Muscle layer of colon (tissue), 2 donors: ENCODE data around the gene WFS1.
A peak's percentile ranks its signal among the peaks of the same experiment; 100 is the strongest.

Experiments
- H3K27ac ChIP-seq: one replicate; pipeline ENCODE4 v1.7.0; 2013; ENCODE audit warnings: low read depth, mild to moderate bottlenecking, low read length, moderate library complexity
- H3K27me3 ChIP-seq, 2 donors: one replicate each; pipeline ENCODE4 v1.7.0; 2013; ENCODE audit warnings: low read length in 2 of 2, mild to moderate bottlenecking in 2 of 2; ENCODE audit not compliant: insufficient read depth in 2 of 2, control insufficient read depth in 1 of 2
- H3K36me3 ChIP-seq: one replicate; pipeline ENCODE4 v1.7.0; 2013; ENCODE audit warnings: mild to moderate bottlenecking, low read length; ENCODE audit not compliant: insufficient read depth
- H3K4me1 ChIP-seq: one replicate; pipeline ENCODE4 v1.7.0; 2013; ENCODE audit warnings: mild to moderate bottlenecking, low read length; ENCODE audit not compliant: insufficient read depth
- H3K4me3 ChIP-seq, 2 donors: one replicate each; pipeline ENCODE4 v1.7.0; 2013; ENCODE audit warnings: low read length in 2 of 2, low read depth in 1 of 2, mild to moderate bottlenecking in 1 of 2, moderate library complexity in 1 of 2
- H3K9ac ChIP-seq: one replicate; pipeline ENCODE4 v1.7.0; 2013; ENCODE audit warnings: low read length
- H3K9me3 ChIP-seq: one replicate; pipeline ENCODE4 v1.7.0; 2013; ENCODE audit warnings: mild to moderate bottlenecking, low read length
- donor health status: abdominal sarcoma.
- donor health status: Adenocarcinoma of cecum.

The WFS1 gene

GRCh38 chr4:6277139-6277802 is 7.6 kb downstream of the WFS1 start:
- H3K4me1 ChIP-seq, result peaks cover 59% of the 10 kb centered on the region
- H3K27ac ChIP-seq, result peak overlapping the region; percentile 54
- no peaks in the 10 kb centered on the region for H3K9me3 ChIP-seq
- H3K9ac ChIP-seq, result no peak overlapping the region
- peaks cover 24% of the 10 kb centered on the region for H3K36me3 ChIP-seq
- H3K27me3 ChIP-seq, result no peaks in the 10 kb centered on the region
- no peak overlapping the region for H3K4me3 ChIP-seq

- no peak overlapping the region for H3K9ac ChIP-seq
- H3K9me3 ChIP-seq, result no peaks in the 10 kb centered on the region
- no peak overlapping the region for H3K27ac ChIP-seq
- H3K4me1 ChIP-seq, result peaks cover 59% of the 10 kb centered on the region
- no peak overlapping the region for H3K4me3 ChIP-seq
- no peaks in the 10 kb centered on the region for H3K27me3 ChIP-seq
- H3K36me3 ChIP-seq, result peaks cover 27% of the 10 kb centered on the region
Observed at GRCh38 chr4:6277935-6278800, 8.5 kb downstream of the WFS1 start.

- Histone ChIP-seq H3K36me3 (peaks cover 34% of the 10 kb centered on the region), H3K9me3 (no peaks in the 10 kb centered on the region), H3K27ac (no peak overlapping the region), H3K27me3 (no peaks in the 10 kb centered on the region), H3K9ac (no peak overlapping the region), H3K4me3 (no peak overlapping the region), H3K4me1 (peaks cover 54% of the 10 kb centered on the region)
Observed at GRCh38 chr4:6278801-6279197, 9.1 kb downstream of the WFS1 start.

- H3K27me3 ChIP-seq, result no peaks in the 10 kb centered on the region
- H3K4me1 ChIP-seq, result peaks cover 52% of the 10 kb centered on the region
- H3K9me3 ChIP-seq, result no peaks in the 10 kb centered on the region
- no peak overlapping the region for H3K4me3 ChIP-seq
- no peak overlapping the region for H3K27ac ChIP-seq
- no peak overlapping the region for H3K9ac ChIP-seq
- peaks cover 35% of the 10 kb centered on the region for H3K36me3 ChIP-seq
Observed at GRCh38 chr4:6279582-6280289, 10.1 kb downstream of the WFS1 start.

- Histone ChIP-seq H3K9ac (no peak overlapping the region), H3K27ac (no peak overlapping the region), H3K4me3 (no peak overlapping the region), H3K27me3 (no peaks in the 10 kb centered on the region), H3K4me1 (peaks cover 52% of the 10 kb centered on the region), H3K9me3 (no peaks in the 10 kb centered on the region), H3K36me3 (peaks cover 38% of the 10 kb centered on the region)
Observed at GRCh38 chr4:6280365-6280996, 10.8 kb downstream of the WFS1 start.

- no peak overlapping the region for H3K4me3 ChIP-seq
- peaks cover 49% of the 10 kb centered on the region for H3K36me3 ChIP-seq
- peaks cover 40% of the 10 kb centered on the region for H3K4me1 ChIP-seq
- H3K27ac ChIP-seq, result peak overlapping the region; percentile 85
- H3K9me3 ChIP-seq, result no peaks in the 10 kb centered on the region
- peak overlapping the region; percentile 6 for H3K9ac ChIP-seq
- no peaks in the 10 kb centered on the region for H3K27me3 ChIP-seq
Observed at GRCh38 chr4:6281436-6282313, 12.0 kb downstream of the WFS1 start.

GRCh38 chr4:6282314-6282771 is 12.7 kb downstream of the WFS1 start:
- peak overlapping the region; percentile 6 for H3K9ac ChIP-seq
- H3K4me1 ChIP-seq, result peaks cover 33% of the 10 kb centered on the region
- H3K27me3 ChIP-seq, result no peaks in the 10 kb centered on the region
- no peaks in the 10 kb centered on the region for H3K9me3 ChIP-seq
- peaks cover 55% of the 10 kb centered on the region for H3K36me3 ChIP-seq
- peak overlapping the region; percentile 85 for H3K27ac ChIP-seq
- no peak overlapping the region for H3K4me3 ChIP-seq

GRCh38 chr4:6283282-6283681 is 13.6 kb downstream of the WFS1 start:
- Histone ChIP-seq H3K4me3 (no peak overlapping the region), H3K27ac (no peak overlapping the region), H3K4me1 (peaks cover 26% of the 10 kb centered on the region), H3K9me3 (no peaks in the 10 kb centered on the region), H3K27me3 (no peaks in the 10 kb centered on the region), H3K36me3 (peaks cover 58% of the 10 kb centered on the region), H3K9ac (no peak overlapping the region)

GRCh38 chr4:6287017-6287788 is 17.6 kb downstream of the WFS1 start:
- H3K27me3 ChIP-seq, result no peaks in the 10 kb centered on the region
- no peaks in the 10 kb centered on the region for H3K9me3 ChIP-seq
- H3K4me1 ChIP-seq, result peaks cover 11% of the 10 kb centered on the region
- H3K9ac ChIP-seq, result no peak overlapping the region
- peaks cover 60% of the 10 kb centered on the region for H3K36me3 ChIP-seq
- H3K4me3 ChIP-seq, result no peak overlapping the region
- H3K27ac ChIP-seq, result no peak overlapping the region

GRCh38 chr4:6288342-6288741 is 18.7 kb downstream of the WFS1 start:
- H3K36me3 ChIP-seq, result peaks cover 66% of the 10 kb centered on the region
- no peak overlapping the region for H3K4me3 ChIP-seq
- H3K9ac ChIP-seq, result no peak overlapping the region
- no peaks in the 10 kb centered on the region for H3K9me3 ChIP-seq
- H3K27ac ChIP-seq, result no peak overlapping the region
- no peaks in the 10 kb centered on the region for H3K4me1 ChIP-seq
- no peaks in the 10 kb centered on the region for H3K27me3 ChIP-seq
